ENCODE data around the gene BORCS6.

BORCS6 gene

GRCh38 chr17:8141741-8142140, 48.2 kb downstream of the BORCS6 start:
- no peak for DNase-seq

- DNase-seq = no peak
Observed at GRCh38 chr17:8141045-8141444, 48.9 kb downstream of the BORCS6 start.

DNA sequence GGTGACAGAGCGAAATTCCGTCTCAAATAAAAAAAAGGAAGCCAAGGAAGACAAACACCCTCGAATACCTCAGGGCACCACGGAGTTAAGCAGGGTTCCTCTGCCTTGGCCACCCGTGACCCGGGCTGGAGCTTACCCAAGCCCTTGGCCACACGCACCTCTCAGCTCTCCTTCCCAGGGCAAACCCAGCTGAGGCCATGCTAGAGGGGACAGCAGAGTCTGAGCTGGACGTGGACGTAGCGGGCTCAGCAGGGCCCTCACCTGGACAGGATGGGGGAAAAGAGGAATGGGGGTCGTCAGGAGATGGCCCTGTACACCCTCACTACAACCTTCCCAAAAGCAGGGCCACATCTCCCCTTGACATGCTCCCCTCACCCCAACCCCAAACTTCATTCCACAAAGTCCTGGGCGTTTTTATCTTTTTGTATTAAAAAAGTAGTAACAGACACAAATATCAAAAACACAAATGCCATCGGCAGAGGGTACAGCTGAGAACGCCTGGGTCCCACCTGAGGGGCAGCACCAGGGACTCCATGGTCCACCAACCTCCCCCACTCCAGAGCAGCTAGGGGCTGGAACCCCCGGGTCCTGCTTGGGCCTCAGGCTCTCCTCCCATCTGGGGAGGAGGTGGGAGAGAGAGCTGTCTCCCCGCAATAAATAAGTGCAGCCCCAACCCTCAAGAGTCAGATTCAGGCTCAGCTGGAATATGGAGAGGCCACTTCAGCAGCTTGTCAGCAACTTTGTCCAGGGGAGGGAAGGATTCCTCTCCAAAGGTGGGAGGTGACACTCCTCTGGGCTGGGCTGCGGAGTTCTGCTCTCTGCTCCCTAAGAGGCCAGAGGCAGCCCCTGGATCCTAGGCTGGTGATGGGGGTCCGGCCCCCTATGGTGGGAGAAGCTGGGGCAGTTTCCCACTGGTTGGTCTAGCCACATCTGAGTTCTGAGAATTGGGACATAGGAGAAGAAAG, 49.6 kb downstream of the BORCS6 start:
- no peak for DNase-seq

- DNase-seq = peak; percentile 76 to 91
Observed at GRCh38 chr17:8138672-8139371, 51.2 kb downstream of the BORCS6 start.

- DNase-seq = no peak
Observed at GRCh38 chr17:8138374-8138671, 51.7 kb downstream of the BORCS6 start.
